Left lung (tissue), 10 donors: Measurements from ENCODE around the gene TNS3. TPM values are rescaled to one million over a fixed set of nuclear protein-coding genes. Genes with fewer than 3 reads are reported as not detected.
A peak's percentile ranks its signal among the peaks of the same experiment; 100 is the strongest.

Experiments used
- ATAC-seq: fragments of 200-7000 bp; cut with Tn5 transposase; one replicate; pipeline ENCODE4 v1.9.1; 2020; ENCODE audit warnings: moderate library complexity
- DNase-seq, 4 donors: peaks; one replicate each; pipeline ENCODE4 v3.0.0-alpha.2; 2013 to 2020
- H3K27ac ChIP-seq, 2 donors: fragments of 200-600 bp; sonication (generic) in 1 of 2; one replicate each; pipeline versions ENCODE4 v1.5.0 to v1.8.0; 2020 to 2021
- H3K27me3 ChIP-seq, 2 donors: fragments of 200-600 bp; sonication (generic) in 1 of 2; one replicate each; pipeline versions ENCODE4 v1.5.0 to v1.8.0; 2020 to 2021
- H3K36me3 ChIP-seq, 2 donors: fragments of 200-600 bp; sonication (generic) in 1 of 2; one replicate each; pipeline versions ENCODE4 v1.5.0 to v1.8.0; 2020 to 2021
- H3K4me1 ChIP-seq, 2 donors: fragments of 200-600 bp; one replicate each; pipeline ENCODE4 v1.8.0; 2021
- H3K4me3 ChIP-seq, 2 donors: fragments of 200-600 bp; sonication (generic) in 1 of 2; one replicate each; pipeline versions ENCODE4 v1.5.0 to v1.8.0; 2020 to 2021; ENCODE audit warnings: mild to moderate bottlenecking in 1 of 2
- H3K9me3 ChIP-seq, 2 donors: fragments of 200-600 bp; sonication (generic) in 1 of 2; one replicate each; pipeline versions ENCODE4 v1.5.0 to v1.8.0; 2020 to 2021
- intact Hi-C, 2 donors: fragments of 100-400 bp; cut with DNase I; formaldehyde crosslinking; loops; one replicate each; pipeline versions ENCODE4 v1.11.2 to v1.14.2; 2022
- polyA plus RNA-seq, 6 donors: library from polyadenylated mRNA; unstranded; fragments of 120-200 nt; gene quantifications; one replicate each; pipeline ENCODE4 v1.2.1, GENCODE V29; 2013; ENCODE audit not compliant: insufficient read length in 6 of 6
- total RNA-seq, 2 donors: library from RNA; stranded (reverse); fragmentation: NEBNext Ultra II Directional; extraction: Animal tissue kit (Norgen Biotek cat#: 25700); gene quantifications; one replicate each; pipeline ENCODE4 v1.2.1, GENCODE V29; 2021
- TF ChIP-seq, protein P1 (sequence below), 2 donors: fragments of 200-600 bp; sonication (generic) in 1 of 2; IDR thresholded peaks; one replicate each; pipeline versions ENCODE4 v1.5.0 to v1.8.0; 2021; ENCODE audit warnings: antibody characterized with exemption in 2 of 2
- donor health status: DM: no; HTN: yes; CAD: no.
- donor health status: DM: no; HTN: no; CAD: no.

TNS3 gene
- total and polyA plus RNA-seq, 8 donors, result 86.3 to 151 (median 97.8) TPM

DNA sequence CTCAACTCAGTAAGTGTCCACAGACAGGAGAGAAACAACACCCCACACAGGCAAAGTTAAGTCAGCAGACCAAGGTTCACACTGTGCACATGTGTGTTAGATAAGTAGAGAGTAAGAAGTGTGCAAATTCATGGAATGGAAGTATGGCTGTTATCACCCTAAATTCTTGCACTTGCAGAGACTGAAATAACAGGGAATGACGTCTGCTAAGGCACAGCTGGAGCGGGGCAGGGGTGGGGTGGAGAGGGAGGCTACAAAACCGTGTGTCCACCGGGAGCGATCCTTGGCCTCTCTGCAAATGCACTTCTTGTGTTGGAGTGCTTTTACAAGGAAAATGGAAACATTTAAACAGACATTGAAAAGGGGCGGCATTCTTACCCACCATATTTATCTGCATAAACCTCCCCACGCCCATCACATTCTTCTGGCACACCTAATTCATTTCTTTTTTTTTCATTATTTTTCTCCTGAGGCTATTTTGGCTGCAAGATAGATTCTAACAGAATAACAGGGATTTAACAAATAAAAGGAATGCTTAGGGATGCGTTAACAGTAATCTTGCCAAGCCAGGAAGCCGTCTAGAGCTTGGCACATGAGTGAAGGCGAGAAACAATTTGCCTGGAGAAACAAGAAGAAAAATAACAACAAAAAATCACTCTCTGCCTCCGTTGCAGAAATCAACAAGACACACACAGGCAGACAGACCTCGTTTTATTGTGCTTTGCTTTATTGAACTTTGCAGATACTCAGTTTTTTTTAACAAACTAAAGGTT lies 30.1 kb downstream of the TNS3 start:
- peak in 1 of 4 donors; percentile 70 for DNase-seq
- H3K4me1 ChIP-seq, result peaks cover 6 to 24% of the 10 kb centered on the region in 2 donors
- no peaks in the 10 kb centered on the region for H3K36me3 ChIP-seq
- no peak overlapping the region for H3K4me3 ChIP-seq
- no peaks in the 10 kb centered on the region for H3K9me3 ChIP-seq
- no peak overlapping the region for H3K27ac ChIP-seq
- no peaks in the 10 kb centered on the region for H3K27me3 ChIP-seq
- intact Hi-C loops, result no loop called here
- no peak for ATAC-seq
- TF ChIP-seq, protein P1, sequence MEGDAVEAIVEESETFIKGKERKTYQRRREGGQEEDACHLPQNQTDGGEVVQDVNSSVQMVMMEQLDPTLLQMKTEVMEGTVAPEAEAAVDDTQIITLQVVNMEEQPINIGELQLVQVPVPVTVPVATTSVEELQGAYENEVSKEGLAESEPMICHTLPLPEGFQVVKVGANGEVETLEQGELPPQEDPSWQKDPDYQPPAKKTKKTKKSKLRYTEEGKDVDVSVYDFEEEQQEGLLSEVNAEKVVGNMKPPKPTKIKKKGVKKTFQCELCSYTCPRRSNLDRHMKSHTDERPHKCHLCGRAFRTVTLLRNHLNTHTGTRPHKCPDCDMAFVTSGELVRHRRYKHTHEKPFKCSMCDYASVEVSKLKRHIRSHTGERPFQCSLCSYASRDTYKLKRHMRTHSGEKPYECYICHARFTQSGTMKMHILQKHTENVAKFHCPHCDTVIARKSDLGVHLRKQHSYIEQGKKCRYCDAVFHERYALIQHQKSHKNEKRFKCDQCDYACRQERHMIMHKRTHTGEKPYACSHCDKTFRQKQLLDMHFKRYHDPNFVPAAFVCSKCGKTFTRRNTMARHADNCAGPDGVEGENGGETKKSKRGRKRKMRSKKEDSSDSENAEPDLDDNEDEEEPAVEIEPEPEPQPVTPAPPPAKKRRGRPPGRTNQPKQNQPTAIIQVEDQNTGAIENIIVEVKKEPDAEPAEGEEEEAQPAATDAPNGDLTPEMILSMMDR (IDR thresholded peaks at IDR 0.05), result no peak

DNA sequence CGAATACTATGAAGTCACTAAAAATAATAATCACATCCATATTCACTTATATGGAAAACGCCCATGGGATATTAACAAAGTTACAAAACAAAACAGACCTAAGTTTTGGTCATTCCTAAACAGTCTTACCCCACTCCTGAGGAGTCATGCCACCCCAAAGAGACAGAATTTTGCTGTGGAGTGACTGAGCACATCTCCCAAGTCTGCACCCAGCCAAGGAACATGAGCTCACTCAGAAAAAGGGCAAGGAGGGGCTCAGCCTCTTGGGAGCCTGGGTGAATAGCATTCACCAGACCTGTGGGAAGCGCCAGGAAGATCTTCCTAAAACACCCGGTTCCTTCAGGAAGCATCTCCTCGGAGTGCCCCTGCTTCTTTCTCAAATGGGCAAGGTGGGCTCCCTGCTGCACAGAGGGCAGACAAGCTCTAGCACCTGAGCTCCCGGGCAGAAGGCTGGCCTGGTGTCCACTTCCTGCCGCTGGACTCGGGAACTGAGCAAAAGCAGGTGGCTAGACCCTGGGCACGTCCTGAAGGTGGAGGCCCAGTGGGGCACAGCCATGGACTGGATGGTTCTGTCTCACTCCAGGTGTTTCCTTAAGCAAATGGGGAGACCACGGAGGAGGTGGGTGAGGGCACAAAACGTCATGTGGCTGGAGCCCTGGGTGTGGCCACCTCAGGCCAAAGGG lies 31.0 kb downstream of the TNS3 start:
- Histone ChIP-seq H3K9me3 (no peaks in the 10 kb centered on the region), H3K36me3 (no peaks in the 10 kb centered on the region), H3K4me1 (peaks cover 4 to 15% of the 10 kb centered on the region in 2 donors), H3K27me3 (no peaks in the 10 kb centered on the region), H3K27ac (no peak overlapping the region), H3K4me3 (no peak overlapping the region)
- TF ChIP-seq, protein P1 (IDR thresholded peaks at IDR 0.05), result no peak
- DNase-seq (peak in 1 of 4 donors; percentile 56), ATAC-seq (no peak)
- intact Hi-C loops, result no loop called here

DNA sequence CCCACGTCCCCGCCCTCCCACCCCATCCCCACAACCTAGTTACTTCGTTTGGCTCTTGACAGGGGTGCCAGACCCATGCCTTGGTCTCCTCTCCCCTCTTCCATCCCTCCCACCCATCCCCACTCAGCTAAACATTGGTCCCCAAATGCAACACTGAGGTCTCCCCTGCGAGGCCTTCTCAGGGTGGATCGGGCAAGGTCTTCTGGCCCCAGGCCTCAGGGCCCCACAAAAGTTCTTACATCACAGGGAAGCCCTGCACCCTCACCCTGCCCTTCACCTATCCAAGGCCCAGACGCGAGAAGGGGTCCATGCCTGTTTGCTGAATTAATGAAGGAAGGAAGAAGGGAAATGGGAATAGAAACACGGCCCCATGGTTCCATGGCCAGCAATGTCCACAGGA lies 32.0 kb downstream of the TNS3 start:
- Histone ChIP-seq H3K4me1 (peaks cover 4 to 15% of the 10 kb centered on the region in 2 donors), H3K4me3 (no peak overlapping the region), H3K36me3 (no peaks in the 10 kb centered on the region), H3K27me3 (no peaks in the 10 kb centered on the region), H3K27ac (no peak overlapping the region), H3K9me3 (no peaks in the 10 kb centered on the region)
- ATAC-seq (no peak), DNase-seq (peak in 1 of 4 donors; percentile 22)
- intact Hi-C loops, result no loop called here
- TF ChIP-seq, protein P1 (IDR thresholded peaks at IDR 0.05), result no peak

DNA sequence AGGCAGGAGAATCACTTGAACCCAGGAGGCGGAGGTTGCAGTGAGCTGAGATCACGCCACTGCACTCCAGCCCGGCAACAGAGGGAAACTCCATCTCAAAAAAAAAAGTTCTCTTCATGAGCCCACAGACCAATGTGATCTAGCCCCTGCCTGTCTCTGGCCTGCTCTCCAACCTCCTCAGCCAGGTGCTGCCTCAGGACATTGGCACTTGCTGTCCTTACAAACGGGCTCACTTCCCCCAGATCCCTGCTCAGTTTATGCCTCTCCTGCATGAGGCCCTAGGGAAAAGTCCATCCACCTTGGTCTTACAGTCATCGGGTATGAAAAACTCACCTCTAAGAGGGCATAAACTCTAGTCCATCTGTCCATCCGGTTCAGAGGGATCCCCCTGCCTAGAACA lies 32.5 kb downstream of the TNS3 start:
- TF ChIP-seq, protein P1 (IDR thresholded peaks at IDR 0.05), result no peak
- intact Hi-C loops, result no loop called here
- Histone ChIP-seq H3K36me3 (no peaks in the 10 kb centered on the region), H3K4me3 (no peak overlapping the region), H3K27ac (no peak overlapping the region), H3K27me3 (no peaks in the 10 kb centered on the region), H3K9me3 (no peaks in the 10 kb centered on the region), H3K4me1 (peaks cover 4 to 18% of the 10 kb centered on the region in 2 donors)
- no peak for ATAC-seq
- DNase-seq, result no peak

DNA sequence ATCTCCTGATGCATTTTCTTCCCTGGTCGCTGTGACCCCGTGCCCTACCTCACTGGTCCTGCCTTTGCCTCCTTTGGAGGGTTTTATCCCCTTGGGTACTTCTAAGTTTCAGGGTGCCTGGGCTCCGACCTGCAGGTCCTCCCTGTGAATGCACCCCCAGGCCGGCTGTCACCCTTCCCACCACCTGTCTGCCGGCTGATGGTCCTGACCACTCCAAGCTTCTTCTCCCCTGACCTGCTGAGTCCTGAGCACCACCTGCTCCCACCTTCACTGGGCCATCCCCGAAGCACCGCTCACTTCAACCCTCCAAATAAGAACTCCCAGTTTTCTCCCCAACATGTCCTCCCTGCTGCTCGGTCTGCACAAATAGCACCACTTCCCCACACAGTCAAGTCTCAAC lies 33.4 kb downstream of the TNS3 start:
- intact Hi-C loops, result no loop called here
- TF ChIP-seq, protein P1 (IDR thresholded peaks at IDR 0.05), result no peak
- DNase-seq (peak in 1 of 4 donors; percentile 47), ATAC-seq (no peak)
- Histone ChIP-seq H3K36me3 (no peaks in the 10 kb centered on the region), H3K27ac (no peak overlapping the region), H3K9me3 (no peaks in the 10 kb centered on the region), H3K27me3 (no peaks in the 10 kb centered on the region), H3K4me1 (peaks cover 4 to 27% of the 10 kb centered on the region in 2 donors), H3K4me3 (no peak overlapping the region)
